HG03039 (cell line): ENCODE results near the gene FOXS1.
A peak's percentile ranks its signal among the peaks of the same experiment; 100 is the strongest.

Source experiments
- ATAC-seq: cut with Tn5 transposase; IDR thresholded peaks from one replicate; pipeline ENCODE4 v1.9.1; 2021; ENCODE audit warnings: mild to moderate bottlenecking, moderate library complexity; ENCODE audit not compliant: unreplicated experiment

The FOXS1 gene

DNA sequence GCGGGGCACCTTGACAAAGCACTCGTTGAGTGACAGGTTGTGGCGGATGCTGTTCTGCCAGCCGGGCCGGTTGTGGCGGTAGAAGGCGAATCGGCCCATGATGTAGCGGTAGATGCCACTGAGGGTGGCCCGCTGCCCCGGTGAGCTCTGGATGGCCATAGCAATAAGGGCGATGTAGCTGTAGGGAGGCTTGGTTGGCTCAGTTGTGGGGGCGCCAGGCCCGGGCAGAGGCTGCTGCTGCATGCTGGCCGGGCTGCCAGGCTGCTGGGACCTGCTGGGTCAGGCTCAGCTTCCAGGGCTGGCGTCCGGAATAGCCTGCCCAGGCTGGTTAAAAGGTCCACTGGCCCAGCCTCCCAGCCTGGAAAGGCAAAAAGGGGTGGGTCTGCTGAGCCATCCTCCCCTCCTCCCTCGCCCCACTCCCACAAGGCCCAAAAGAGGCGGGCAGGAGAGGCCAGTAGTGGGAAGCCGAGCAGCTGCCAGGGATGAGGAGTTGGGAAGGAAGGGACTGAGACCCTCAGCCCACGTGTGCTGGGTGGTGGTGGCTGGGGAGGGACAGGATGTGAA lies at the start of gene FOXS1:
Gene FOXS1 (minus strand): TSS at position 305 of the 564 bp plus-strand sequence. CDS start 62 bp downstream, at position 243.
- no peak for ATAC-seq

DNA sequence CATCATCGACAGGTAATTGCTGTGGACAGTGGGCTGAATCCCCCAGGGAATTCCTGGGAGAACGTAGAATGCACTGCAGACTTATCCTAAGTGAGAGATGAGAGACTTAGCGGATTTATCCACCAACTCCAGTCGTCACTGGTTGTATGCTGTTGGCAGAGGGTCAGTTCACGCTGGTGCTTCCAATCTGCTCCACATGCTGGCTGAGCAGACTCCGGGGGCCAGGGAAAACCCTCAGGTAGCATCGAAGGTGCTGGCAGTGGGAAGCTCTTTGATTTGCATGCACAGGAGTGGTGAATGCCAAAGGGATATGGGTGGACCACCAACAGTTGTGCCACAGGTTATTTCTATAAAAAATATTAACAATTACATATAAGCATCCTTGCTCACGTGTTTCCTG lies 45.2 kb upstream of the FOXS1 start:
- ATAC-seq: no peak

DNA sequence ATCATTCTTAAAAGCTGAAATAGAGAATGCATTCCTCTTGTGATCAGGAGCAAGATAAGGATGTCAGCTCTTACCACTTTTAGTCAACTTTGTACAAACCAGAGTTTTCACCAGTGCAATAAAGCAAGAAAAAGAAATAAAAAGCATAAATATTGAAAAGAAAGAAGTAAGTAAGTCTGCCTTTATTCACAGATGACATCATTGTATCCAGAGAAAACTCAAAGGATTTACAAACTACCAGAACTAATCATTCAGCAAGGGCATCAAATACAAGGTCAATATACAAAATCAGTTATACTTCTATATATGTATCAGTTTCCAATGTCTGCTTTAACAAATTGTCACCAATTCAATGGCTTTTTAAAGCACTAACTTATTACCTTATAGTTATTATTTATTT lies 38.4 kb upstream of the FOXS1 start:
- ATAC-seq: no peak

DNA sequence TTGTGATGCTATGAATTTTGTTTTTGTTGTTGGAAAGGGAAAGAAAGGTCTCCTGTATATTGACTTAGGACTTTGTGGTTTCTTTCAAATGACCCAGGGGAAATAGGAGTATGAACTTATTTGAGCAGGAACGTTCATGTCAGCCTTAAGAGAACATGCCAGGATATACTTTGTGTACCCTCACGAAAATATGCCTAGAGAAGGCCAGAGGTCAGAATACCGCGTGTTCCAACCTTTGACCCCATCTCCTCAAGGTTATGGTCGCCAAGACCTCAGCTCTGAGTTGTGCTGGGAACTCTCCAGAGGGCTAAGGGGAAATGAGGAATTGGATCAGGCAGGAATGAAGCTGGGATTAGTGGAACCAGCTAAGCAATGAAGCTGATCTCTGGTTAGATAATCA lies 36.5 kb upstream of the FOXS1 start:
- no peak for ATAC-seq

- ATAC-seq: peak; percentile 86
Observed at GRCh38 chr20:31879143-31879987, 34.0 kb upstream of the FOXS1 start.

DNA sequence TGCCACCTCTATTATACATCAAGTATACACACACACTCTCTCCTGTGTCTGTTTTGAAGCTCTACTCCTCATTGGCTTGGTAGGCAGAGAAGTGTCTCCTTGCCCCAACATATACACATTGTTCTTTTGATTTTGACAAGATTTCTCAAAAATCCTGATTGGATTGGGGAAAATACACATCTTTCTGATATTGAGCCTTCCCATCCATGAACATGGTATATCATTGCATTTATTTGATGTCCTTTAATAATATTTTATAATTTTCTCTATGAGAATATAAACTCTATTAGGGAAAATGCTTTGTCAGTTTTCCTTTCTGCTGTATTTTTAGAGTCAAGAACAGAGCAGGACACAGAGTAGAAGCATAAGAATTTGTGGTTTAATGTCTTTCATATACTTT lies 32.3 kb upstream of the FOXS1 start:
- no peak for ATAC-seq

DNA sequence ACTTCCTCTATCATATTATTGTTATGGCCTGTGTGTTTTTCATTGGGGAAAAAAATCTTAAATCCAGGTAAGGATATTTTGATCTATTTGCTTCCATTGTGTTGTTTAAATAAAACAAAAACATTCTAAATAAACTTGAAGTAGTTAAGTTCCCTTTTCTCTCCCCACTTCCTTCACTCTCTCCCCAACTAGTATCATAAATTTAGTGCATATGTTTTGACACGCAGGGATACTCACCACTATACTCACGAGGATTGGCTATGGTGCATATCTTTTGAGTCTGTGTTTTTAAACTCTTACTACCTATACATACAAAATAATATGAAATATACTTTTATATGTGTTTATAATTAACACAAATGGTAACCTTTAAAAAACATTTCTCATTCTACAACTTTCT lies 30.3 kb upstream of the FOXS1 start:
- no peak for ATAC-seq

GRCh38 chr20:31872406-31872805 lies 27.0 kb upstream of the FOXS1 start:
- no peak for ATAC-seq

DNA sequence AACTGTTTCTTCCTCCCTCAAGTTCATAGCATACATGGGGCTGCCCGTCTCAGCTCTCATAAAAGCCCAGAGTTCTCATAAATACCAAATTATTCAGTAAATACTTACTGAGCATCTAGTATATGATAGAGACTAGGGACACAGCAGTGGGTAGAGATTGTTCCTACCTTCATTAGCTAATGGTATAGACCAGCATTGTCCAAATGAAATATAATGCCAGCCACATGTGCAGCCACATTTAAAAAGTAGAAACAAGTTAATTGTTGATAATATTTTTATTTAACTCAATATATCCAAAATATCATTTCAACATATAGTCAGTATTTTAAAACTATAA lies 26.2 kb upstream of the FOXS1 start:
- no peak for ATAC-seq

DNA sequence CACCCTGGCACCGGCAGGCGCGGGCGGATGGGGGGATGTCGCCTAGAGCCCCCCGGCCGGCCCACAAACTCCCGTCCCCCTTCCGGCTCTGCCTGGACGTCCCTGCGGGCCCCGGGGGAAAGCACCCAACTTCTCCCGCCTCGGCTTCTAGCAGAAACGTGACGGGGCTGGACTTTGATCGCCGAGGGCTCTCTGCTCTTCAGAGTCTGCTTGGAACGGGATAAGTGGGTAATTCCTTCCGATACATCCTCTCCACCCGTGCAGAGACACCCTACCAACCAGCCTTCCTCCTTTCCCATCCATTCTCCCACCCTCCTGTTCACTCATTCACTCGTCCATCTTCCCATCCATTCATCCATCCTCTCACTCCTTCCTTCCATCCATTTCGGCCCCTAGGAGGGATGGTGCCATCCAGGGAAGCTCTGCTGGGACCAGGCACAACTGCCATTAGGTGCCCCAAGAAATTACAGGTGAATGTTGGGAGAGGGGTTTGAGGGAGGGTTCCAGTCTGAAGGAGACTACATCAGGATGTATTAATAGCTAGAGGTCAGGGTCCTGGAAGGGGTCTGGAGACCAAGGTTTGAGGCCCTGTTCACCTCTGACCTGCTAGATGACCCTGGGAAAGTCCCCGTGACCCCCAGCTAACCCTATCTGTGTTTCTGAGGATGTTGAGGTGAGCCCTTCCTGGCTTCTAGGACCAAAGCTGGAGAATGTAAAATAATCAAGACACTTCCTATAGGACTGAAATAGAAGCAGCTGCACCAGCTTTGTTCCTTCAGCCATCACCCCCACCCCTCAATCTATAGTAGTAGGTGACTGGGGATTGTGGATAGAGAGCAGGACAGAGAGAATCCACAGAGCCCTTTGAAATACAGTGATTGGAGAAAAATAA lies 25.6 kb upstream of the FOXS1 start:
- no peak for ATAC-seq

- no peak for ATAC-seq
Observed at GRCh38 chr20:31869942-31870725, 24.7 kb upstream of the FOXS1 start, which contains the start of the genes DUSP15 and TTLL9. Gene DUSP15, minus strand, starts transcription at chr20:31870527. Its CDS starts 190 bp downstream, at chr20:31870337. Gene TTLL9, plus strand, starts transcription at chr20:31870634. Its CDS starts 493 bp downstream, at chr20:31871127.

DNA sequence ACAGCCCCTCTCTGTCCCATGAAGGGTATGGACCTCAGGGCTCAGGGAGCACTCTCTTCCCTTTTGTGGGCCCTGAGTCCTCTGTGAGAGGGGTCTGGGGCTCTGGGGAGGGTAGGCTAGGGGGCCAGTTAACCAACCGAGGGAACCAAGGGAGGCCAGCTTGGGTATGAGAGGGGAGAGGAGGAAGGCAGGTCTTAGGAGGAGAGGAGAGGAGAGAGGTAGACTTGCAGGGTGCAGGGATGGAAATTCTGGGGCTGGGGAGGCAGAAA lies 24.2 kb upstream of the FOXS1 start:
- no peak for ATAC-seq

DNA sequence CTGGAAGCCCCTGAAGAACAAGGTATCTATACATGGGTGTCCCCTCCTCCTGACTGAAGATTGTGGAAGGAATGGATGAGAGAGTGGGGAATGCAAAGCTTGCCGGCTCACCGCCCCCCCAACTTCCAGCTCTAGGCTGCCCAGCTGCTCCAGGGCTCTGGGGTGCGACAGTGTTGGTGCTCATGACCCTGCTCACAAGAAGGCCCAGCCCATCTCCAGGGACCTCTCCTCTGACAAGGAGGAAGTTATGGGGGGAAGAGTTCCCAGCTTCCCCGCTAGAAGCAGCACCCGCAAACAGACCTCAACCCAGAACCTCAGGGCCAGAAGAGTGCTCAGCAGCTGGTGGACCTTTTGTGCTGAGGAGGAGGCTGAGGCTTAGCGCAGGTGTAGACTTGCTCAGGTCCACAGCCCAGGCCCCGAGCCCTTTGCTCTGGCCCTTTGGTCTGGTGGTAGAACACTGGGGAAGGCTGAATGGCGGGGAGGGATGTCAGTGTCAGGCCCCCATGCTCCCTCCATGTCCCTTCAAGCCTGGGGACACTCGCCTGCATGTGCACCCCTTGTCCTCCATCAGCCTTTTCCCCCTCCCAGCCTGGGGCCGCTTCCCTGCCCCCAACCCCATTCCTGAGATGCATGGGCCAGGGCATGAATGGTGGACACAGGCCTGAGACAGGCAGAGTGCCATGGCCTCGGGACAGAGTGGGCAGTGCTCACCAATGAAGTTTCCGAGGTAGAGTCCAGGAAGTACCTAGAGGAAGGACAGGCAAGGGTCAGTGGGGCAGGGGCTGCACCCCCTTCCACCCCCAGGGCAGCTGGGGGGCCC lies 23.7 kb upstream of the FOXS1 start:
- no peak for ATAC-seq

GRCh38 chr20:31866221-31866620 lies 20.8 kb upstream of the FOXS1 start:
- no peak for ATAC-seq

DNA sequence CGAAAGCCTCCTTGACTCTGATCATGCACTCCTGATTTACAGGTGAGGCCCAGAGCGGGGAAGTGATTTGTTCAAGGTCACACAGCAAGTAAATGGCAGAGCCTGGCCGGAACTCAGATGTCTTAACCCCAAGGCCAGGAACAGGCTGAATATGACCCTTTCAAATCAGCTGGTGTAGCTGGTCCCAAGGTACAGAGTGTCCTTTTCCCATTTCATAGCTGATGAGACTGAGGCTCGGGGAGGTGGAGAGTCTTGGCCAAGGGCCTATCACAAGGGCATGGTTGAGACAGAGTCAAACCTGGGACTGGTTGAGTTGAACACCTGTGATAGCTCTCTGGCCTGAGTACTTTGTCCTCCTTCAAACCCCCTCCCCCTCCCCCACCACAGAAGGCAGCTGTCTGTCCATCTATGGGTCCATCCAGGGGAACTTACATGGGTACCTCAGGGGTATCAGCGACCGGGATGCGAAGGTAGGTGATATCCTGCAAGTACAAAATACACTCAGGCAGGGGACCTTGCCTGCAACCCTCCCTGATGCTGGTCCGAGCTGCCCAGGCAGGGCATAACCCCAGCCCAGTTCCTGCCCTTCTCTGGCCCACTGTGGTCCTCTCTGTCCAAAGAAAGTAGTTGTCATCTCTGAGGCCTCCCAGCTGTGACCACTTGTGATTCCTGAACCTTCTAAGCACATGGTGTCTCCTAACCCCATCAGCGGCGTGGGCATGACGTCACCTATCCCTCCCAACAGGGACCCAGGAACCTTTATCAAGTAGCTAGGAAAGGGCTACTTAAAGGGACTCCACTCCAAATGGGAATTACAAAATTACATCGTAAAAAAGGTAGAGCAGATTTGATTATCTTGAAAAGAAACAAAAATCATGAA lies 19.4 kb upstream of the FOXS1 start:
- no peak for ATAC-seq

DNA sequence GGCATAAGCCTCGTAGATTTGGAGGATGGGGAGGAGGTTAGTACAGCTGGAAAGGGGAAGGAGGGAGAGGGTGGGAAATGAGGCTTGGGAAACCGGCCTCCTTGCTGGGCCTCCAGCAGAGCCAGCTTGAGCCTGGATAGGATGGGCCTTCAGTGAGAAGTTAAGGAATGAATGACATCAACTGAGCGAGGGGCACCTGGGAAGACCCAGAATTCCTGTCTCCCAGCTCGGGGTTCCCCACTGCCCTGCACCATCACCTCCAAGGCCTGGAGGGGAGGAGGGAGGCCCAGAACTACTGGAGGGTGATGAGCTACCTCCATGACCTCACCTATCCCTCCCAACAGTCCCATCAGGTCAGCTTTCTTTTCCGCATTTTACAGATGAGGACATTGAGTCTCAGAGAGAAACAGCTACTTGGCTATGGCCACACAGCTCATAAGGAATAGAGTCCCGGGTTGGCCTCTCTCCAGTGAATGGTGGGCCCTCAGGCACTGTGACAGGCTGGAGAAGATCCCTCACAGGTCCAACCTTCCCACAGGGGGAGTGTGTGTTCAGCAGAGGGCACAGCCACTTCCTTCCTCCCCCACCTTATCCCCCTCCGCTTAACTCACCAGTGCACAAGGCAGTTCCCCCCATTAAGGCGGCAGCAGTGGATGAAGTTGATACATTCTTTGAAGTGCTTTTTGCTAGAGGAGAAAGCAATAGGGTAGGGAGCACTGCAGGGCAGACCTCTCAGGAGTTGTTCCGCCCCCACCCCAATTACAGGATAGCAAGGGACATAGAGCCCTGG lies 18.1 kb upstream of the FOXS1 start:
- ATAC-seq: no peak

GRCh38 chr20:31862506-31862905 lies 17.1 kb upstream of the FOXS1 start:
- ATAC-seq: no peak

DNA sequence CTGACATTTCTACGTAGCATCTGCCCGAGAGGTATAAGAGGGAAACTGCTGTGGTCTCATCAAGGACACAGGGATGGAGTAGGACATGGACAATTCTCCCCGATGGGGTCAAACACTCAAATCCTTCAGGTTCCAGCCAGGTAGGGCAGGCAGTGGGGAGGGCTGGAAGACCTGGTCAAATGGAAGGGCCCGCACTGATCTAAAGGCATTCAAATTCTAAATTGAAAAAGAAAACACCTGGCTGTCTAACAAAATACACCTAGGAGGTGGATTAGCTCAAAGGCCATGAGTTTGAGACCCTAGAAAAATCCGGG lies 16.7 kb upstream of the FOXS1 start:
- ATAC-seq: no peak
